ENCODE data around the gene MSMP. TPM values are rescaled to one million over a fixed set of nuclear protein-coding genes. Genes with fewer than 3 reads are reported as not detected.

Gene MSMP
- total RNA-seq, 1 donor from 2014 or later = not detected

GRCh38 chr9:35776018-35776417 is 21.9 kb upstream of the MSMP start:
- Mint-ChIP-seq H3K9me3 (ENCODE audit: unreplicated experiment) (no peaks in the 10 kb centered on the region), H3K36me3 (ENCODE audit: low read depth, unreplicated experiment) (no peaks in the 10 kb centered on the region), H3K27me3 (ENCODE audit: low read depth, unreplicated experiment) (no peaks in the 10 kb centered on the region), H3K4me3 (ENCODE audit: unreplicated experiment) (no peak overlapping the region), H3K4me1 (ENCODE audit: low read depth, unreplicated experiment) (no peaks in the 10 kb centered on the region), H3K27ac (ENCODE audit: unreplicated experiment) (no peak overlapping the region)
- DNase-seq (ENCODE audit: low read depth) (no peak), FAIRE-seq (no peak)
- Histone ChIP-seq H3K9me3 (ENCODE audit: insufficient read depth, low read depth, low read length) (no peaks in the 10 kb centered on the region), H3K4me1 (ENCODE audit: insufficient read depth, low read length) (no peaks in the 10 kb centered on the region), H4K20me1 (ENCODE audit: insufficient read depth, low read length) (no peaks in the 10 kb centered on the region), H3K36me3 (ENCODE audit: insufficient read depth, low read length) (no peaks in the 10 kb centered on the region), H3K9ac (ENCODE audit: low read length) (no peak overlapping the region), H2AFZ (ENCODE audit: low read depth, low read length) (no peak overlapping the region), H3K27ac (ENCODE audit: low read depth, low read length) (no peak overlapping the region), H3K27me3 (ENCODE audit: insufficient read depth, low read length) (peaks cover 19% of the 10 kb centered on the region), H3K4me3 (ENCODE audit: insufficient read depth, low read depth, low read length) (no peak overlapping the region), H3K4me2 (ENCODE audit: low read length) (no peak overlapping the region), H3K79me2 (ENCODE audit: insufficient read depth, low read length) (no peaks in the 10 kb centered on the region)
- TF ChIP-seq EZH2 (IDR thresholded peaks at IDR 0.05; ENCODE audit: insufficient read depth, low read length) (no peak), CTCF (IDR thresholded peaks at IDR 0.05; ENCODE audit: insufficient read depth, low read depth, low read length) (no peak)

GRCh38 chr9:35774907-35775635 is 21.0 kb upstream of the MSMP start:
- no peak overlapping the region for H3K27ac ChIP-seq (ENCODE audit: low read depth, low read length)
- H3K4me1 ChIP-seq (ENCODE audit: insufficient read depth, low read length) = no peaks in the 10 kb centered on the region
- H3K27me3 Mint-ChIP-seq (ENCODE audit: low read depth, unreplicated experiment) = no peaks in the 10 kb centered on the region
- H4K20me1 ChIP-seq (ENCODE audit: insufficient read depth, low read length) = no peaks in the 10 kb centered on the region
- peaks cover 28% of the 10 kb centered on the region for H3K27me3 ChIP-seq (ENCODE audit: insufficient read depth, low read length)
- H3K27ac Mint-ChIP-seq (ENCODE audit: unreplicated experiment) = no peak overlapping the region
- H3K36me3 Mint-ChIP-seq (ENCODE audit: low read depth, unreplicated experiment) = no peaks in the 10 kb centered on the region
- peak overlapping the region; percentile 32 for H2AFZ ChIP-seq (ENCODE audit: low read depth, low read length)
- no peaks in the 10 kb centered on the region for H3K36me3 ChIP-seq (ENCODE audit: insufficient read depth, low read length)
- no peak for DNase-seq (ENCODE audit: low read depth)
- no peak overlapping the region for H3K4me3 ChIP-seq (ENCODE audit: insufficient read depth, low read depth, low read length)
- no peak overlapping the region for H3K9ac ChIP-seq (ENCODE audit: low read length)
- H3K9me3 Mint-ChIP-seq (ENCODE audit: unreplicated experiment) = no peaks in the 10 kb centered on the region
- H3K4me2 ChIP-seq (ENCODE audit: low read length) = no peak overlapping the region
- H3K79me2 ChIP-seq (ENCODE audit: insufficient read depth, low read length) = no peaks in the 10 kb centered on the region
- no peaks in the 10 kb centered on the region for H3K4me1 Mint-ChIP-seq (ENCODE audit: low read depth, unreplicated experiment)
- H3K4me3 Mint-ChIP-seq (ENCODE audit: unreplicated experiment) = no peak overlapping the region
- TF ChIP-seq CTCF (IDR thresholded peaks at IDR 0.05; ENCODE audit: insufficient read depth, low read depth, low read length) (no peak), EZH2 (IDR thresholded peaks at IDR 0.05; ENCODE audit: insufficient read depth, low read length) (no peak)
- no peak for FAIRE-seq
- H3K9me3 ChIP-seq (ENCODE audit: insufficient read depth, low read depth, low read length) = no peaks in the 10 kb centered on the region

GRCh38 chr9:35771943-35772342 is 17.9 kb upstream of the MSMP start:
- Histone ChIP-seq H3K79me2 (ENCODE audit: insufficient read depth, low read length) (no peaks in the 10 kb centered on the region), H2AFZ (ENCODE audit: low read depth, low read length) (no peak overlapping the region), H3K9ac (ENCODE audit: low read length) (no peak overlapping the region), H3K9me3 (ENCODE audit: insufficient read depth, low read depth, low read length) (no peaks in the 10 kb centered on the region), H3K27ac (ENCODE audit: low read depth, low read length) (no peak overlapping the region), H3K36me3 (ENCODE audit: insufficient read depth, low read length) (no peaks in the 10 kb centered on the region), H3K27me3 (ENCODE audit: insufficient read depth, low read length) (peaks cover 24% of the 10 kb centered on the region), H4K20me1 (ENCODE audit: insufficient read depth, low read length) (no peaks in the 10 kb centered on the region), H3K4me2 (ENCODE audit: low read length) (no peak overlapping the region), H3K4me1 (ENCODE audit: insufficient read depth, low read length) (no peaks in the 10 kb centered on the region), H3K4me3 (ENCODE audit: insufficient read depth, low read depth, low read length) (no peak overlapping the region)
- DNase-seq (ENCODE audit: low read depth) (no peak), FAIRE-seq (no peak)
- Mint-ChIP-seq H3K36me3 (ENCODE audit: low read depth, unreplicated experiment) (no peaks in the 10 kb centered on the region), H3K27ac (ENCODE audit: unreplicated experiment) (no peak overlapping the region), H3K4me1 (ENCODE audit: low read depth, unreplicated experiment) (no peaks in the 10 kb centered on the region), H3K9me3 (ENCODE audit: unreplicated experiment) (no peaks in the 10 kb centered on the region), H3K27me3 (ENCODE audit: low read depth, unreplicated experiment) (no peaks in the 10 kb centered on the region), H3K4me3 (ENCODE audit: unreplicated experiment) (no peak overlapping the region)
- TF ChIP-seq CTCF (IDR thresholded peaks at IDR 0.05; ENCODE audit: insufficient read depth, low read depth, low read length) (no peak), EZH2 (IDR thresholded peaks at IDR 0.05; ENCODE audit: insufficient read depth, low read length) (no peak)

Data from astrocyte (in vitro differentiated cells and primary cell).